ENCODE results near the gene SEC16B.

DNA sequence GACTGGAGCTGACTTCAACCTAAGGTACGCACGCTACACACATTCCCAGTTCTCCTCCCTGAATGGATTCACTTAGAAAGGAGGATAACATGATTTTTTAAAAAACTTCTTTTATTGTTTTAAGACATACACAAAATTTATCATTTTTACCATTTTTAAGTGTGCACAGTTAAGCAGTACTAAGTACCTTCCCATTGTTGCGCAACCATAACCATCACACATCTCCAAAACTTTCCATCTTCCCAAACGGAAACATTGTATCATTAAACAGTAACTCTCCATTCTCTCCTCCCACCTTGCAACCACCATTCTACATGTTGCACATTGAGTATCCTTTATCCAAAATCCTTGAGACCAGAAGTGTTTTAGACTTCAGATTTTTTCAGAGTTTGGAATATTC is 36.2 kb upstream of the SEC16B start:
- TF ChIP-seq, protein P1, sequence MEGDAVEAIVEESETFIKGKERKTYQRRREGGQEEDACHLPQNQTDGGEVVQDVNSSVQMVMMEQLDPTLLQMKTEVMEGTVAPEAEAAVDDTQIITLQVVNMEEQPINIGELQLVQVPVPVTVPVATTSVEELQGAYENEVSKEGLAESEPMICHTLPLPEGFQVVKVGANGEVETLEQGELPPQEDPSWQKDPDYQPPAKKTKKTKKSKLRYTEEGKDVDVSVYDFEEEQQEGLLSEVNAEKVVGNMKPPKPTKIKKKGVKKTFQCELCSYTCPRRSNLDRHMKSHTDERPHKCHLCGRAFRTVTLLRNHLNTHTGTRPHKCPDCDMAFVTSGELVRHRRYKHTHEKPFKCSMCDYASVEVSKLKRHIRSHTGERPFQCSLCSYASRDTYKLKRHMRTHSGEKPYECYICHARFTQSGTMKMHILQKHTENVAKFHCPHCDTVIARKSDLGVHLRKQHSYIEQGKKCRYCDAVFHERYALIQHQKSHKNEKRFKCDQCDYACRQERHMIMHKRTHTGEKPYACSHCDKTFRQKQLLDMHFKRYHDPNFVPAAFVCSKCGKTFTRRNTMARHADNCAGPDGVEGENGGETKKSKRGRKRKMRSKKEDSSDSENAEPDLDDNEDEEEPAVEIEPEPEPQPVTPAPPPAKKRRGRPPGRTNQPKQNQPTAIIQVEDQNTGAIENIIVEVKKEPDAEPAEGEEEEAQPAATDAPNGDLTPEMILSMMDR (IDR thresholded peaks at IDR 0.05 in 4 of 5, conservative IDR thresholded peaks at IDR 0.05 in 1 of 5): no peak
- no peak for TF ChIP-seq POLR2A (IDR thresholded peaks at IDR 0.05)

Measured in gastrocnemius medialis (tissue), 4 donors.